Neuronal stem cell (in vitro differentiated cells): Measurements from ENCODE around the gene C16orf87.

Source experiments
- DNase-seq: peaks from one replicate; pipeline ENCODE4 v3.0.0-alpha.2; 2013; ENCODE audit warnings: low spot score
- H2AFZ ChIP-seq: one replicate; pipeline ENCODE4 v1.6.1; 2013; ENCODE audit warnings: mild to moderate bottlenecking, low read length, inconsistent platforms
- H2AK5ac ChIP-seq: 2 replicates; pipeline ENCODE4 v1.6.1; 2013; ENCODE audit warnings: low read depth, mild to moderate bottlenecking, inconsistent platforms, low read length, moderate library complexity, mixed read lengths
- H2BK120ac ChIP-seq: 2 replicates; pipeline ENCODE4 v1.6.1; 2013; ENCODE audit warnings: low read depth, mild to moderate bottlenecking, inconsistent platforms, low read length, moderate library complexity, mixed read lengths
- H2BK12ac ChIP-seq: one replicate; pipeline ENCODE4 v1.6.1; 2013; ENCODE audit warnings: low read length, inconsistent platforms
- H2BK15ac ChIP-seq: 2 replicates; pipeline ENCODE4 v1.6.1; 2013; ENCODE audit warnings: mild to moderate bottlenecking, low read length, inconsistent platforms, mixed read lengths
- H2BK5ac ChIP-seq: one replicate; pipeline ENCODE4 v1.6.1; 2013; ENCODE audit warnings: inconsistent platforms, mild to moderate bottlenecking, low read length, moderate library complexity
- H3K14ac ChIP-seq: one replicate; pipeline ENCODE4 v1.6.1; 2013; ENCODE audit warnings: low read length, inconsistent platforms
- H3K18ac ChIP-seq: 2 replicates; pipeline ENCODE4 v1.6.1; 2013; ENCODE audit warnings: low read length, inconsistent platforms
- H3K23ac ChIP-seq: 2 replicates; pipeline ENCODE4 v1.6.1; 2013; ENCODE audit warnings: low read depth, mild to moderate bottlenecking, mixed read lengths, low read length, inconsistent platforms; ENCODE audit not compliant: poor library complexity
- H3K27ac ChIP-seq: replicated peaks from 3 replicates; pipeline ENCODE4 v1.5.1; 2013; ENCODE audit warnings: low read length, inconsistent platforms
- H3K27me3 ChIP-seq, 3 experiments: 2 replicates each; pipeline ENCODE4 v1.6.1; 2013; ENCODE audit warnings: low read length in 3 of 3, mild to moderate bottlenecking in 2 of 3, inconsistent platforms in 1 of 3, low read depth in 1 of 3, mixed read lengths in 1 of 3, moderate library complexity in 1 of 3; ENCODE audit not compliant: control insufficient read depth in 3 of 3, insufficient read depth in 3 of 3
- H3K36me3 ChIP-seq, 2 donors: replicated peaks in 1 of 2; 2 replicates each; pipeline ENCODE4 v1.6.1; 2013; ENCODE audit warnings: low read length in 2 of 2; ENCODE audit not compliant: control insufficient read depth in 2 of 2, insufficient read depth in 2 of 2
- H3K4ac ChIP-seq: 2 replicates; pipeline ENCODE4 v1.6.1; 2013; ENCODE audit warnings: inconsistent platforms, mild to moderate bottlenecking, low read length, moderate library complexity
- H3K4me1 ChIP-seq, 2 donors: 1 replicate in 1 of 2; 2 replicates in 1 of 2; pipeline ENCODE4 v1.6.1; 2013; ENCODE audit warnings: low read length in 2 of 2, low read depth in 1 of 2; ENCODE audit not compliant: control insufficient read depth in 2 of 2, insufficient read depth in 1 of 2
- H3K4me2 ChIP-seq: one replicate; pipeline ENCODE4 v1.6.1; 2013; ENCODE audit warnings: mild to moderate bottlenecking, low read length, inconsistent platforms; ENCODE audit not compliant: insufficient read depth, poor library complexity, severe bottlenecking
- H3K4me3 ChIP-seq, 2 donors: 2 replicates each; pipeline ENCODE4 v1.5.1; 2013; ENCODE audit warnings: low read length in 2 of 2, mild to moderate bottlenecking in 2 of 2, inconsistent platforms in 1 of 2, moderate library complexity in 1 of 2
- H3K79me1 ChIP-seq: one replicate; pipeline ENCODE4 v1.6.1; 2013; ENCODE audit warnings: low read depth, mild to moderate bottlenecking, inconsistent platforms, low read length, moderate library complexity
- H3K9ac ChIP-seq: one replicate; pipeline ENCODE4 v1.6.1; 2013; ENCODE audit warnings: mild to moderate bottlenecking, low read depth, low read length, inconsistent platforms; ENCODE audit not compliant: poor library complexity
- H3K9me3 ChIP-seq, 2 donors: replicated peaks in 1 of 2; 2 replicates each; pipeline versions ENCODE3 to v1.6.1; 2013; ENCODE audit warnings: low read length in 2 of 2, mild to moderate bottlenecking in 2 of 2, inconsistent platforms in 1 of 2, low read depth in 1 of 2, mixed read lengths in 1 of 2, moderate library complexity in 1 of 2; ENCODE audit not compliant: control insufficient read depth in 2 of 2, insufficient read depth in 1 of 2
- H4K8ac ChIP-seq: one replicate; pipeline ENCODE4 v1.6.1; 2013; ENCODE audit warnings: low read depth, mild to moderate bottlenecking, inconsistent platforms, low read length, moderate library complexity
- H4K91ac ChIP-seq: one replicate; pipeline ENCODE4 v1.6.1; 2013; ENCODE audit warnings: low read length, low read depth, mild to moderate bottlenecking, inconsistent platforms; ENCODE audit not compliant: poor library complexity
- WGBS, 2 donors: extraction: QIAGEN DNeasy Blood & Tissue Kit; methylation state at CpG; one replicate each; pipeline ENCODE4 v1.1.7; 2013; ENCODE audit warnings: missing lambda C conversion rate in 2 of 2, mixed read lengths in 1 of 2; ENCODE audit not compliant: insufficient read length in 2 of 2, insufficient replicate concordance in 1 of 2; ENCODE audit errors: extremely low coverage in 2 of 2; 5-methylcytosine and 5-hydroxymethylcytosine counted together

Gene C16orf87

DNA sequence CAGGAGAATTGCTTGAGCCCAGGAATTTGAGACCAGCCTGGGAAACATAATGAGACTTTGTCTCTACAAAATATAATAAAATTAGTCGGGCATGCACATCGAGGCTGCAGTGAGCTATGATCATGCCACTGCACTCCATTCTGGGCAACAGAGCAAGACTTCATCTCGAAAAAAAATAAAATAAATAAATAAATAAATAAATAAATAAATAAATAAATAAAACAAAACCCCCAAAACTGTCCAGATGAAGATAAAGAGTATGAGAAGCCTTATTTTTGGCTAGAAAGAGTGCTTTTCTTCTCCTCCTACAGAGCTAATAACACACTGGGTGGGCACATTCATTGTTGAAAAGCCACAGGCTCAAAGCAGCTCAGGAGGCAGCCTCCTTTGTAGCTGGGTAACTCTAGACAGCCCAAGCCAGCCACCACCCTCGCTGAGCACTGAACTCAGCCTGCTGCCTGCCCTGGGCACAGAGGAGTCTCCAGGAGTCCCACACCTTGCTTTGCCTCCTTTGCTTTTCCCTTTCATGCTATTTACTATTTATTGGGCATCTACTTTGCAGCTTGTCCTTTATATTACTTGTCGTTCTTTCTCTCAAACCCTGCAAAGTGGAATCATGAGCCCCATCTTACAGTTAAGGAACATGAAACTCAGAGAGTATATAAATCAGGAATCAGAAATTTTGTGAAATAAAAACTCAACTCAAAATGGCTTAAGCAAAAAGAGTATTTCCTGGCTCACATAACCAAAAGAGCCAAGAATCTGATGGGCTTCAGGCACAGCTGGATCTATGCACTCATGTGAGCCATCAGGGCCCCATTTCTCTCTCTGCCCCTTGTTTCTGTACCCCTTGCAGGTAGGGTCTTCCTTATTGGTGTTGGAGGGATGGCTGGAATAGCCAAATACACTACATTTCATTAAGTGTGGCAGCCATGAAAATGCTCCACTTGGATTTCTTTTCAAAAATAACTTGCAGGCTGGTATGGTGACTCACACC lies 18.1 kb upstream of the C16orf87 start:
- Histone ChIP-seq H3K14ac (no peak overlapping the region), H3K23ac (no peak overlapping the region), H2AK5ac (no peak overlapping the region), H3K27ac (no peak overlapping the region), H3K4me3 (no peak overlapping the region), H3K4me2 (no peak overlapping the region), H3K27me3 (peaks cover 0 to 8% (median 0%) of the 10 kb centered on the region in 3 experiments), H3K36me3 (no peaks in the 10 kb centered on the region), H2AFZ (no peak overlapping the region), H4K91ac (no peak overlapping the region), H2BK12ac (no peak overlapping the region), H3K4ac (no peak overlapping the region), H2BK5ac (no peak overlapping the region), H3K9ac (no peak overlapping the region), H3K18ac (no peak overlapping the region), H4K8ac (no peak overlapping the region), H3K79me1 (peaks cover 1% of the 10 kb centered on the region), H3K4me1 (peaks cover 0 to under 1% of the 10 kb centered on the region in 2 donors), H2BK120ac (no peak overlapping the region), H3K9me3 (peaks cover 0 to under 1% of the 10 kb centered on the region in 2 donors), H2BK15ac (no peak overlapping the region)
- peak; percentile 30 for DNase-seq
- no CpG with 5 or more reads among the region's 5 CpGs for WGBS, 2 donors

DNA sequence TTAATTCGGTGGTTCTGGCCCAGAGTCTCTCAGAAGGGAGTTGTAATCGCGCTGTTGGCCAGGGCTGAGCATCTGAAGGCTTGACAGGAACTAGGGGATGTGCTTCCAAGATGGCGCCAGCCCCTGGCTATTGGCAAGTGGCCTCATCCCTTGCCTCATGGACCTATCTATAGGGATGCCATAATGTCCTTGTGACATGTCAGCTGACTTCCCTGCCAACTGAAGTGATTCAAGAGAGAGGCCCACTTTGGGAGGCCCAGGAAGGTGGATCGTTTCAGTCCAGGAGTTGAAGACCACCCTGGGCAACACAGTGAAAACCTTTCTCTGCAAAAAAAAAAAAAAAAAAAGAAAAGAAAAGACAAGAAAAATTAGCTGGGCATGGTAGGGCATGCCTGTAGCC lies 15.0 kb upstream of the C16orf87 start:
- H3K9me3 ChIP-seq: peaks cover 0 to 4% of the 10 kb centered on the region in 2 donors
- H4K91ac ChIP-seq: peak overlapping the region; percentile 94
- H2BK15ac ChIP-seq: no peak overlapping the region
- no peak overlapping the region for H2BK12ac ChIP-seq
- H3K27ac ChIP-seq: no peak overlapping the region
- no peak overlapping the region for H2BK120ac ChIP-seq
- H4K8ac ChIP-seq: peak overlapping the region; percentile 48
- no peak overlapping the region for H3K23ac ChIP-seq
- H3K27me3 ChIP-seq: peaks cover 0 to 8% (median 0%) of the 10 kb centered on the region in 3 experiments
- H3K4me2 ChIP-seq: no peak overlapping the region
- H3K9ac ChIP-seq: no peak overlapping the region
- H3K14ac ChIP-seq: no peak overlapping the region
- DNase-seq: no peak
- H3K4me1 ChIP-seq: no peaks in the 10 kb centered on the region
- H2AFZ ChIP-seq: no peak overlapping the region
- H3K4me3 ChIP-seq: no peak overlapping the region
- no peak overlapping the region for H2BK5ac ChIP-seq
- H3K79me1 ChIP-seq: peaks cover 2% of the 10 kb centered on the region
- H3K36me3 ChIP-seq: no peaks in the 10 kb centered on the region
- H3K4ac ChIP-seq: no peak overlapping the region
- WGBS, 2 donors: no CpG with 5 or more reads among the region's 5 CpGs
- no peak overlapping the region for H3K18ac ChIP-seq
- H2AK5ac ChIP-seq: no peak overlapping the region

DNA sequence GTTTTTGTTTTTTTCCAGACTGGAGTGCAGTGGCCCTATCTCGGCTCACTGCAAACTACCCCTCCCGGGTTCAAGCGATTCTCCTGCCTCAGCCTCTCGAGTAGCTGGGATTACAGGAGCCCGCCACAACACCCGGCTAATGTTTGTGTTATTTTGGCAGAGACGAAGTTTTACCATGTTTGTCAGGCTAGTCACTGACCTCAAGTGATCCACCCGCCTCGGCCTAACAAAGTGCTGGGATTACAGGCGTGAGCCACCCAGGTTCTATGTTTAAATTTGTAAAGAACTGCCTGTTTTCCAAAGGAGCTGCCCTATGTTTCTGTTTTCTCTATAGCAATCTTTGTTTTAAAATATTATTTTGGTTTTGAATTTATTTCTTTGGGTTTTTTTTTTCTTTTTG lies 13.8 kb upstream of the C16orf87 start:
- Histone ChIP-seq H3K14ac (no peak overlapping the region), H3K9me3 (peaks cover 0 to 4% of the 10 kb centered on the region in 2 donors), H2BK12ac (no peak overlapping the region), H3K4me2 (no peak overlapping the region), H2AFZ (no peak overlapping the region), H2BK120ac (no peak overlapping the region), H3K27me3 (peaks cover 0 to 3% (median 0%) of the 10 kb centered on the region in 3 experiments), H2AK5ac (no peak overlapping the region), H4K91ac (no peak overlapping the region), H3K4me3 (no peak overlapping the region), H2BK15ac (no peak overlapping the region), H2BK5ac (no peak overlapping the region), H3K4ac (no peak overlapping the region), H3K27ac (no peak overlapping the region), H3K23ac (no peak overlapping the region), H3K4me1 (no peaks in the 10 kb centered on the region), H3K79me1 (peaks cover 2% of the 10 kb centered on the region), H4K8ac (no peak overlapping the region), H3K9ac (no peak overlapping the region), H3K18ac (no peak overlapping the region), H3K36me3 (no peaks in the 10 kb centered on the region)
- WGBS, 2 donors: no CpG with 5 or more reads among the region's 10 CpGs
- DNase-seq: no peak

DNA sequence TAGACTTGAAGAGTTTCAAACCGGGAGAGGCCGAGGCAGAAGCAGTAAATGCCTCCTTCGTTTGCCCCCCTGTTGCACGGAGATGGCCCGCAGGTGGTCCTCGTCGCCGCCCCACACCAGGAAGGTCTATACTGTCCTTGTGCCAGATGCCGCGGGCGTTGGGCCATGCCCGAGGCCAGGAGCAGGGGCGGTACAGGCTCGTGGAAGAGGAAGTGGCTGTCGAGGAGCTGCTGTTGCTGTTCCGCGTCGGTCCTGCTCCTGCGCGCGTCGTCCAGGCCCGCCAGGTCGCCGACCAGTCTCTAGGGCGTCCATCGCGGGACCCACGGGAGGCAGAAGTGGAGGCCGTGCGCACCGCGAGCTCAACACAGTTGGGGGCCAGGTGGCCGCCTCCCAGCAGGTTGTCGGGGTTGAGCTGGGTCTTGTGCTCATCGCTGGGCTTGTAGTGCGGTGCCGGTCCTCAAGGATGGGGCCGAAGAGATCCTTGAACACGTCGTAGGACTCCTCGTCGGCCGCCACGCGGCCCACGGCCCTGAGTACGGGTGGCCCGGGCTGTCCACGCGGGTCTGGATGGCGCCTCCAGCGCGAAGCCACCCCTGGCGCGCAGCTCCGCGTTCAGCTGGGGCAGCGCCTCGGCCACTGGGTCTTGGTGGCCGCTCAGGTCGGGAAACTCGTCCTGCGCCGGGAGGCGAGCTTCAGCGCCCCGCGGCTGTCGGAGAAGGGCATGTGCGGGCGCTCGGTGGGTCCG lies 13.1 kb upstream of the C16orf87 start:
- Histone ChIP-seq H3K27ac (no peak overlapping the region), H3K18ac (peak overlapping the region; percentile 76), H3K9me3 (peaks cover 0 to 4% of the 10 kb centered on the region in 2 donors), H2AFZ (no peak overlapping the region), H3K4me2 (no peak overlapping the region), H2BK15ac (no peak overlapping the region), H2BK120ac (no peak overlapping the region), H4K8ac (no peak overlapping the region), H2BK12ac (no peak overlapping the region), H3K36me3 (no peaks in the 10 kb centered on the region), H3K4ac (no peak overlapping the region), H2BK5ac (no peak overlapping the region), H3K9ac (no peak overlapping the region), H3K23ac (peak overlapping the region; percentile 31), H4K91ac (no peak overlapping the region), H3K14ac (peak overlapping the region; percentile 94), H3K4me3 (no peak overlapping the region), H2AK5ac (peak overlapping the region; percentile 56), H3K4me1 (no peaks in the 10 kb centered on the region), H3K79me1 (peaks cover 2% of the 10 kb centered on the region), H3K27me3 (no peaks in the 10 kb centered on the region)
- DNase-seq: no peak
- no CpG with 5 or more reads among the region's 74 CpGs for WGBS, 2 donors
